Right atrium auricular region (tissue), 2 donors: ENCODE data around the gene NDUFV3. TPM values are rescaled to one million over a fixed set of nuclear protein-coding genes. Genes with fewer than 3 reads are reported as not detected.

Experiments used
- DNase-seq: peaks from one replicate; pipeline ENCODE4 v3.0.0-alpha.2; 2019; ENCODE audit warnings: low spot score
- H3K27ac ChIP-seq, 2 donors: fragments of 200-600 bp; sonication (generic); 1 replicate in 1 of 2; 2 replicates in 1 of 2; pipeline ENCODE4 v1.5.1; 2016 to 2019
- H3K27me3 ChIP-seq, 2 donors: fragments of 200-600 bp; sonication (generic); one replicate each; pipeline versions ENCODE4 v1.5.1 to v1.6.0; 2017 to 2019
- H3K36me3 ChIP-seq: fragments of 200-600 bp; sonication (generic); one replicate; pipeline ENCODE4 v1.5.1; 2016
- H3K4me1 ChIP-seq, 2 donors: fragments of 200-600 bp; sonication (generic); one replicate each; pipeline versions ENCODE4 v1.5.1 to v1.6.0; 2017 to 2019
- H3K4me3 ChIP-seq, 2 donors: fragments of 200-600 bp; sonication (generic); 1 replicate in 1 of 2; 2 replicates in 1 of 2; pipeline ENCODE4 v1.5.1; 2017 to 2019; ENCODE audit warnings: mild to moderate bottlenecking in 1 of 2, moderate library complexity in 1 of 2
- H3K9me3 ChIP-seq, 2 donors: fragments of 200-600 bp; sonication (generic); one replicate each; pipeline ENCODE4 v1.5.1; 2019
- total RNA-seq, 2 donors: library from RNA; depleted of rRNA; stranded (reverse); fragments of >200 nt; gene quantifications; one replicate each; pipeline ENCODE4 v1.1.0, GENCODE V29; 2016
- TF ChIP-seq, protein P1 (sequence below), 2 donors: fragments of 200-600 bp; sonication (generic); IDR thresholded peaks; one replicate each; pipeline ENCODE4 v1.5.1; 2019; ENCODE audit warnings: antibody characterized with exemption in 2 of 2

The NDUFV3 gene
- total RNA-seq, 2 donors from 2014 or later, result 28.8 to 37.4 TPM

DNA sequence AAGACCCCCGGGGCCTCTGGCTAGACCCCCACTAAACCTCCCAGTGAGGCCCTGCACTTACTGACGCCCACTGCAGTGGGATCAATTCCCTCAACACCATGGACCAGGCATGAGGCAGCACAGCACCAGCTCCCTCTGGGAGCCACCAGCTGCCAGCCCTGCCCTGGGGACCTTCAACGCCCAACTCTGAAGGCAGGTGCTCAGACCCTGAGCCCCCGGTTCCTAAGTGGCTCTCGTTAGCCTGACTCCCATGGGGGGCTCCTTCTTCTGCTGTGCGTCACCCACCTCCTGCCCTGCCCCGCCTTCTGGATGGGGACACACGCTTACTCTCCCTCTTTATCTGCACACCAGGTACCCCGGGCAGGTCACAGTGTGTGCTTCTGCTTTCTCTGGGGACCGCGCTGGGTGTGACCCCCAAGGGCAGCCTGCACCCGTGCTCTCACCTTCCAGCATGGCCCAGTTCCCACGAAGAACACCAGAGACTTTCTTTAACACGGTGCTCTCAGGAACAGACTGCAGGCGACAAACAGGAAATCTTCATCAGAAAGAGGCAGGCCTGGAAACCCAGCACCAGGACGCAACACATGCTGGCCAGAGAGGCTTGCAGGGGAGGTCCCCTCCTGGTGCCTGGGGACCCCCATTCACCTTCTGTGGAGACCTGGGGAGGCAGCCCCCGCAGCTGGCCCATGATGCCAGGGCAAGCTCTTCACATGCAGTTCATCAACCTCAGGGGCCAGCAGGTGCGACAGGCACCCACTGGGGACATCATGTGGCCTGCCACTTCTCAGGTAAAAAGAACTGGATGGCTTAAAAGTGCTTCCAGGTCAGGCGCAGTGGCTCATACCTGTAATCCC lies 41.1 kb upstream of the NDUFV3 start:
- DNase-seq, result no peak
- TF ChIP-seq, protein P1, sequence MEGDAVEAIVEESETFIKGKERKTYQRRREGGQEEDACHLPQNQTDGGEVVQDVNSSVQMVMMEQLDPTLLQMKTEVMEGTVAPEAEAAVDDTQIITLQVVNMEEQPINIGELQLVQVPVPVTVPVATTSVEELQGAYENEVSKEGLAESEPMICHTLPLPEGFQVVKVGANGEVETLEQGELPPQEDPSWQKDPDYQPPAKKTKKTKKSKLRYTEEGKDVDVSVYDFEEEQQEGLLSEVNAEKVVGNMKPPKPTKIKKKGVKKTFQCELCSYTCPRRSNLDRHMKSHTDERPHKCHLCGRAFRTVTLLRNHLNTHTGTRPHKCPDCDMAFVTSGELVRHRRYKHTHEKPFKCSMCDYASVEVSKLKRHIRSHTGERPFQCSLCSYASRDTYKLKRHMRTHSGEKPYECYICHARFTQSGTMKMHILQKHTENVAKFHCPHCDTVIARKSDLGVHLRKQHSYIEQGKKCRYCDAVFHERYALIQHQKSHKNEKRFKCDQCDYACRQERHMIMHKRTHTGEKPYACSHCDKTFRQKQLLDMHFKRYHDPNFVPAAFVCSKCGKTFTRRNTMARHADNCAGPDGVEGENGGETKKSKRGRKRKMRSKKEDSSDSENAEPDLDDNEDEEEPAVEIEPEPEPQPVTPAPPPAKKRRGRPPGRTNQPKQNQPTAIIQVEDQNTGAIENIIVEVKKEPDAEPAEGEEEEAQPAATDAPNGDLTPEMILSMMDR (IDR thresholded peaks at IDR 0.05), result no peak
- H3K4me1 ChIP-seq, result no peaks in the 10 kb centered on the region
- no peak overlapping the region for H3K27ac ChIP-seq
- H3K27me3 ChIP-seq, result no peaks in the 10 kb centered on the region
- no peak overlapping the region for H3K4me3 ChIP-seq
- peaks cover 54% of the 10 kb centered on the region for H3K36me3 ChIP-seq
- H3K9me3 ChIP-seq, result no peaks in the 10 kb centered on the region

DNA sequence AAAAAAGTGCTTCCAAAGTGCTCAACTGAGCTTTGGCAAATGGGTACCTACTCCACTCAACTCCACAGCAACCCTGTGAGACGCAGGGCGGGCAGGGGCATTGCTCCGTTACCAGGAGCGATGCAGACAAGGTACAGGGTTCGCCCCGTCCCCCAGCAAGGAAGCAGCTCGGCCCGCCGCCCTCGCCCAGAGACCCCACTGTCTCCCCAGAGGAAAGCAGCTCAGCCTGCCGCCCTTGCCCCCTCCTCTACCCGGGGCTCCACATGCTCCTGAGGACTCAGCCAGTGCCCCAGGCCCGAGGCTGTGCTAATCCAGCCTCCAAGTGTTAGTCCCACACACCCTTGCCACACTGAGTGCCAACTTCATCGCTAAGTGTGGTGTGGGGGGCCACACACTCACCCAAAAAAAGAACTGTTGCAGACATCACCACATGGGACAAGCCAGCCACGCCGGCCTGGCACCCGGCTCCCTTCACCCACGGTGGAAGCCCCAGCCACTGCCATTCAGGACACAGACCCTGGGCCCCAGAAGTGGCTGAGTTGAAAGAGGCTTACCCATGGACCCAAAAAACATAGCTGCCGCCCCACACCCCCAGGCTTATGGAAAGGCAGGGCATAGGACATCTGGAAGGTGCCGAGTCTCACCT lies 40.1 kb upstream of the NDUFV3 start:
- Histone ChIP-seq H3K4me3 (no peak overlapping the region), H3K4me1 (no peaks in the 10 kb centered on the region), H3K36me3 (peaks cover 47% of the 10 kb centered on the region), H3K9me3 (no peaks in the 10 kb centered on the region), H3K27ac (no peak overlapping the region), H3K27me3 (no peaks in the 10 kb centered on the region)
- TF ChIP-seq, protein P1 (IDR thresholded peaks at IDR 0.05), result no peak
- no peak for DNase-seq

DNA sequence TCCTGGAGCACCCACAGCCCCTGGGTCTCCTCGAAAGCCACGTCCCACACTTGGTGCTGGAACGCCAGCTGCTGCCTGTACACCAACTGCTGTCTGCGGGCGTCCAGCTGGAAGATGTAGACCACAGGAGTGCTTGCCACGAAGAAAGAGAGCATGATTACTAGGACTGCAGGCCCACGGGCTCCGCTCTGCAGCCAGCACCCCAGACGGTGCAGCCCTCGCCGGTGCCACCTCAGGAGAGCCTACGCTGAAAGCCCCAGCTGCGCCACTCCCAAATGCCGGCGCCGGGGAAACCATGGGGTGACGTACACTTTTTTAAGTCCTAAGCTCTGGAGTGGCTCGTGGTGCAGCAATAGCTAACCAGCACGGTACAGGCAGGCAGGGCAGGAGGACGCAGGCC lies 39.5 kb upstream of the NDUFV3 start:
- no peak overlapping the region for H3K27ac ChIP-seq
- H3K4me1 ChIP-seq, result no peaks in the 10 kb centered on the region
- H3K4me3 ChIP-seq, result no peak overlapping the region
- TF ChIP-seq, protein P1 (IDR thresholded peaks at IDR 0.05), result no peak
- H3K27me3 ChIP-seq, result no peaks in the 10 kb centered on the region
- H3K9me3 ChIP-seq, result no peaks in the 10 kb centered on the region
- H3K36me3 ChIP-seq, result peaks cover 50% of the 10 kb centered on the region
- no peak for DNase-seq

DNA sequence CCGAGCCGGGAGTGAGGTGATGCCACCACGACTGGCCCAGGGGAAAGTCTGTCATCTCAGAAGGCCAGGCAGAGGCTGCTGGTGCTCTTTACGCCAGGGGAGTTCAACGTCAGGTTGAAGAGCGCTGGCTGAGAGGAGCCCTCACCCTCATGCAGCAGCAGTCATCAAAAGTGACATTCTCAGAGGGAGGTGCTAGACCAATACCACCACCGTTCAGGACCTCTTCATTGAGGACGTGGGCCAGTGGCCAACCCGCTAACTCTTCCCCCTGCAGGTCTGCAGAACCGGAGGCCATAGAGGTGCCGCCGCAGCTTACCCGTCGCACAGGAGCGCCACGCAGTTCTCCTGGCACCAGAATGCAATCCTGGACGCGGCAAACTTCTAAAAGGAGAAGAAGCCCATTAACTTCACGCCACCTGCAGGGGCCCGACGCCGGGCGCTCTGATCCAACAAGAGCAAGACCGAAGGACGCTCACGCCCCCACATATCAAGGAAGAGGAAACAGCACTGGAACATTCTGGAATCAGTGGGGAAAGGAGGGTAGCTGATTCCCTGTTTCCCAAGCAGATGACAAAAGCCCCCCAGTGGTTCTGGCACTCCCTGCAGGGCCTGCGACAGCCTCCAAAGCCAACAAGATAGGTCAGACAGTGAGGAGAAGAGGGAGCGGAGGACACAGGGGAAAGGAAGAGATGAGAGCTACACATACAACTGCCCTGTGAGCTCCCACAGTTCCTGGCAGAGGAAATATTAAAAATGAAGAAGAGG lies 38.7 kb upstream of the NDUFV3 start:
- no peak overlapping the region for H3K27ac ChIP-seq
- no peak overlapping the region for H3K4me3 ChIP-seq
- peaks cover 58% of the 10 kb centered on the region for H3K36me3 ChIP-seq
- no peaks in the 10 kb centered on the region for H3K27me3 ChIP-seq
- H3K9me3 ChIP-seq, result no peaks in the 10 kb centered on the region
- TF ChIP-seq, protein P1 (IDR thresholded peaks at IDR 0.05), result no peak
- H3K4me1 ChIP-seq, result no peaks in the 10 kb centered on the region
- no peak for DNase-seq

DNA sequence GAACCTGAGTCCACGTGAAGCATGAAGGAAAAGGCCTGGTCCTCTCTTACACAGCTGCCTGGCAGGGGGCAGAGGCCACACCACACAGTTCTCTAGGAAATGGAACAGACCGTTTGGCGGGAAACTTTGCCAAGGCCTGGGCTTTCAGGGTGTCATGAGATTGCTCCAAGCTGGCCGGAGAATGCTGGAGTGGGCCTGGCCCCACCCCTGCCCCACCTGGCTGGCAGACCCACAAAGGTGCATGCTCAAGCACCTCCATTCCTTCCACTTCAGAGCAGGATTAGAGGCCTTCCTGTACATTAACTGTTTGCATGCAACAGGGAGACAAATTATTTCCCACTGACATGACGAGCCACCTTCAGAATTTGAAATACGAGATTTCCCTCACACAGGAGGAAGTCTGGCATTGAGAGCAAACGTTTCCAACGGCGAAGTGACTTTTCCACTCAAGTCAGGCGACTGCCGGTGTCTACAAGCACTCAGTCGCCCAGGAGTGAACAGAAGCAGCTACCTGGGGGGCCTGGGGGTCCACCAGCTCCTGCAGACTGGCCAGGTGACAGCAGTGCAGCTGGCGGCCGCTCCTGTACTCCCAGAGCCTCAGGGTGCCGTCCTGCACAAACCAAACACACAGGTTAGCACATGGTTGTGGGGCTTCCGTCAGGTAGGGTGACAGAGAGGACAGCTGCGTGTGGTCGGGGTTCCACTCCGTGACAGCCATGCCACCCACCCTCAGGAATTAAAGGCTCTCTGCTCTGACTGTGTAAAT lies 37.8 kb upstream of the NDUFV3 start:
- TF ChIP-seq, protein P1 (IDR thresholded peaks at IDR 0.05), result no peak
- no peak for DNase-seq
- peaks cover 62% of the 10 kb centered on the region for H3K36me3 ChIP-seq

More for the DNA sequence above, 37.8 kb upstream of the NDUFV3 start:
- Histone ChIP-seq H3K27ac (no peak overlapping the region), H3K4me3 (no peak overlapping the region), H3K27me3 (no peaks in the 10 kb centered on the region), H3K9me3 (no peaks in the 10 kb centered on the region), H3K4me1 (no peaks in the 10 kb centered on the region)
